Esophagus squamous epithelium (tissue), 4 donors: ENCODE results near the gene RPLP1.

Experiments
- CTCF ChIP-seq, 6 experiments: fragments of 450-650 bp in 4 of 6; fragments of 200-600 bp in 2 of 6; sonication (generic) in 2 of 6; IDR thresholded peaks; one replicate each; pipeline ENCODE4 v1.5.1; 2016 to 2019; ENCODE audit warnings: antibody characterized with exemption in 6 of 6, mild to moderate bottlenecking in 4 of 6, moderate library complexity in 4 of 6
- POLR2A ChIP-seq, 4 donors: fragments of 450-650 bp; IDR thresholded peaks; one replicate each; pipeline ENCODE4 v1.6.1; 2017; ENCODE audit warnings: antibody characterized with exemption in 4 of 4, mild to moderate bottlenecking in 4 of 4, moderate library complexity in 3 of 4

GRCh38 chr15:69497667-69498066, 45.0 kb downstream of the RPLP1 start:
- no peak for TF ChIP-seq CTCF (IDR thresholded peaks at IDR 0.05)
- TF ChIP-seq POLR2A (IDR thresholded peaks at IDR 0.05), result no peak
